ENCODE data around the gene IRF7.

DNA sequence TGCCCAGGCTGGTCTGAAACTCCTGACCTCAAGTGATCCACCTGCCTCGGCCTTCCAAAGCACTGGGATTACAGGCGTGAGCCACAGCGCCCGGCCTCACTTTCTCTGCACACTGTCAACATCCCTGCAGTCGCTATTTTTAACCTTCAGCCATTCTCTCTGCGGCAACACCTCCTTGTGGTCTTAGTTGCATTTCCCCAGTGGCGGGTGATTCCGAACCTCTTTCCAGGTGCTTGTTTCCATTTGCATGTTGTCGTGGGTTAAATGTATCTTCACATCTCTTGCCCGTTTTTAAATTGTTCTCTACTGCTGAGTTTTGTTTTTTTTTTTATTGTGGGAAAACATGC, 13.5 kb upstream of the IRF7 start:
- TF ChIP-seq, protein P1, sequence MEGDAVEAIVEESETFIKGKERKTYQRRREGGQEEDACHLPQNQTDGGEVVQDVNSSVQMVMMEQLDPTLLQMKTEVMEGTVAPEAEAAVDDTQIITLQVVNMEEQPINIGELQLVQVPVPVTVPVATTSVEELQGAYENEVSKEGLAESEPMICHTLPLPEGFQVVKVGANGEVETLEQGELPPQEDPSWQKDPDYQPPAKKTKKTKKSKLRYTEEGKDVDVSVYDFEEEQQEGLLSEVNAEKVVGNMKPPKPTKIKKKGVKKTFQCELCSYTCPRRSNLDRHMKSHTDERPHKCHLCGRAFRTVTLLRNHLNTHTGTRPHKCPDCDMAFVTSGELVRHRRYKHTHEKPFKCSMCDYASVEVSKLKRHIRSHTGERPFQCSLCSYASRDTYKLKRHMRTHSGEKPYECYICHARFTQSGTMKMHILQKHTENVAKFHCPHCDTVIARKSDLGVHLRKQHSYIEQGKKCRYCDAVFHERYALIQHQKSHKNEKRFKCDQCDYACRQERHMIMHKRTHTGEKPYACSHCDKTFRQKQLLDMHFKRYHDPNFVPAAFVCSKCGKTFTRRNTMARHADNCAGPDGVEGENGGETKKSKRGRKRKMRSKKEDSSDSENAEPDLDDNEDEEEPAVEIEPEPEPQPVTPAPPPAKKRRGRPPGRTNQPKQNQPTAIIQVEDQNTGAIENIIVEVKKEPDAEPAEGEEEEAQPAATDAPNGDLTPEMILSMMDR (conservative IDR thresholded peaks at IDR 0.05; ENCODE audit: low read depth, low read length) = no peak
- TF ChIP-seq EZH2 (IDR thresholded peaks at IDR 0.05; ENCODE audit: borderline replicate concordance, low read depth, low read length, poor library complexity, severe bottlenecking) = no peak

All from A673 (cell line).